Measurements from ENCODE around the gene KLF6.
"Not testable (repeated sequence)": the region's sequence is repeated elsewhere in the genome, so short reads cannot be mapped to it uniquely, and the experiment has no call there.

Gene KLF6

GRCh38 chr10:3757250-3757637 is 27.8 kb downstream of the KLF6 start:
- no peak for DNase-seq (ENCODE audit: low read depth in 2 of 2)

GRCh38 chr10:3756360-3756740 is 28.7 kb downstream of the KLF6 start:
- DNase-seq (ENCODE audit: low read depth in 2 of 2): no peak

GRCh38 chr10:3755440-3756359 is 29.3 kb downstream of the KLF6 start:
- DNase-seq (ENCODE audit: low read depth in 2 of 2): no peak

GRCh38 chr10:3754727-3755439 is 30.1 kb downstream of the KLF6 start:
- DNase-seq (ENCODE audit: low read depth in 2 of 2): no peak

- no peak for DNase-seq (ENCODE audit: low read depth in 2 of 2)
Measured at GRCh38 chr10:3750854-3751253, 34.2 kb downstream of the KLF6 start.

- DNase-seq (ENCODE audit: low read depth in 2 of 2): no peak
Measured at GRCh38 chr10:3750006-3750816, 34.8 kb downstream of the KLF6 start.

- no peak for DNase-seq (ENCODE audit: low read depth in 2 of 2)
Measured at GRCh38 chr10:3749600-3749999, 35.4 kb downstream of the KLF6 start.

- DNase-seq (ENCODE audit: low read depth in 2 of 2): no peak
Measured at GRCh38 chr10:3749011-3749410, 36.0 kb downstream of the KLF6 start.

- no peak for DNase-seq (ENCODE audit: low read depth in 2 of 2)
Measured at GRCh38 chr10:3748484-3748883, 36.5 kb downstream of the KLF6 start.

GRCh38 chr10:3747984-3748383 is 37.0 kb downstream of the KLF6 start:
- DNase-seq (ENCODE audit: low read depth in 2 of 2): no peak

- DNase-seq (ENCODE audit: low read depth in 2 of 2): no peak
Measured at GRCh38 chr10:3747248-3747960, 37.6 kb downstream of the KLF6 start.

- DNase-seq (ENCODE audit: low read depth in 2 of 2): no peak
Measured at GRCh38 chr10:3746634-3747033, 38.4 kb downstream of the KLF6 start.

GRCh38 chr10:3745521-3745920 is 39.5 kb downstream of the KLF6 start:
- DNase-seq (ENCODE audit: low read depth in 2 of 2): no peak

- DNase-seq (ENCODE audit: low read depth in 2 of 2): no peak
Measured at GRCh38 chr10:3741688-3742461, 43.1 kb downstream of the KLF6 start.

- DNase-seq (ENCODE audit: low read depth in 2 of 2): no peak
Measured at GRCh38 chr10:3740157-3740871, 44.7 kb downstream of the KLF6 start.

- no peak for DNase-seq (ENCODE audit: low read depth in 2 of 2)
Measured at GRCh38 chr10:3738855-3739350, 46.1 kb downstream of the KLF6 start.

- DNase-seq (ENCODE audit: low read depth in 2 of 2): no peak
Measured at GRCh38 chr10:3737864-3738263, 47.1 kb downstream of the KLF6 start.

- no peak for DNase-seq (ENCODE audit: low read depth in 2 of 2)
Measured at GRCh38 chr10:3735175-3735574, 49.8 kb downstream of the KLF6 start.

- no peak for DNase-seq (ENCODE audit: low read depth in 2 of 2)
Measured at GRCh38 chr10:3734111-3734510, 50.9 kb downstream of the KLF6 start.

GRCh38 chr10:3732183-3732582 is 52.8 kb downstream of the KLF6 start:
- DNase-seq (ENCODE audit: low read depth in 2 of 2): not testable (repeated sequence)
